Skin of body (tissue), 2 donors: ENCODE data around the gene PDLIM3. TPM values are rescaled to one million over a fixed set of nuclear protein-coding genes. Genes with fewer than 3 reads are reported as not detected.
"Not testable (repeated sequence)": the region's sequence is repeated elsewhere in the genome, so short reads cannot be mapped to it uniquely, and the experiment has no call there.

Source experiments
- DNase-seq: peaks from one replicate; lab custom pipeline; 2025; lab: John Stamatoyannopoulos, UW
- total RNA-seq: library from RNA; depleted of rRNA; stranded (reverse); fragments of >200 nt; gene quantifications from one replicate; pipeline ENCODE4 v1.2.3, GENCODE V29; 2014

Gene PDLIM3
- total RNA-seq, 1 donor from 2014 or later, result 52.5 TPM

- peak; percentile 76 for DNase-seq
Measured at GRCh38 chr4:185554365-185555126, 19.2 kb upstream of the PDLIM3 start.

DNA sequence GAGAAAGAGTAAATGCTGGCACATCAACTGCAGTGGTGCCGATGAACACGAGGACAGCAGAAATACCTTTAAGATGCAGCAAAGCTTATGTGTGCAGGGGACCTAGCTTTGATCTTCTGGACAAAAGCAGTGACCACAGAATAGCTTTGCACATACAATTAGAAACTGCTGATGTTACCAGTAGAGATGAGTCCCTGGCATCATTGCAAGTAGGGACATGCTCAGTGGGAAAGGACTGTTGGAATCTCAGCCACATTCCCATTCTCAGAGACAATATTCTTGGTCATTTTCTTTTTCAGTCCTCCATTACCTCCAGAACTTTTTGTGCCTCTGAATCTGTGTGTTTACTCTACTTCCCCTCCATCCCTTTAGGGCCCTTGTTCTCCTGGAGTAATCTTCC lies 16.9 kb upstream of the PDLIM3 start:
- DNase-seq, result no peak

GRCh38 chr4:185550933-185551332 lies 15.6 kb upstream of the PDLIM3 start:
- DNase-seq, result no peak

DNA sequence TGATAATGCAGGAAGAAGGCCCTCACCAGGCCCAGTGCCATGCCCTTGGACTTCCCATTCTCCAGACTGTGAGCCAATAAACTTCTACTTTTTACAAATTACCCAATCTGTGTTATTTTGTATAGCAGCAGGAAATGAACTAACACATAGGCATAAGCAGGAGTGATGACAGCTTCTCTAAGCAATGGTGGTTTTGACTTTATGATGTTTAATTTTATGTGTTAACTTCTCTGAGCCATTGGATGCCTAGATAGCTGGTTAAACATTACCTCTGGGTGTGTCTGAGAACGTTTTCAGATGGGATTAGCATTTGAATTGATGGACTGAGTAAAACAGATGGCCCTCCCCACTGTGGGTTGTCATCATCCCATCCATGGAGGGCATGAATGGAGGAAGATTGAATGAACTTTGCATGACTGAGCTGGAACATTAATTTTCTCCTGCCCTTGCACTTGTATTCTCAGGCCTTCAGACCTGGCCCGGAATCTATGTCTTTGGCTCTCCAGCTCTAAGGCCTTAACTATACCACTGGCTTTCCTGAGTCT lies 13.9 kb upstream of the PDLIM3 start:
- no peak for DNase-seq

- DNase-seq, result no peak
Measured at GRCh38 chr4:185548587-185548986, 13.3 kb upstream of the PDLIM3 start.

DNA sequence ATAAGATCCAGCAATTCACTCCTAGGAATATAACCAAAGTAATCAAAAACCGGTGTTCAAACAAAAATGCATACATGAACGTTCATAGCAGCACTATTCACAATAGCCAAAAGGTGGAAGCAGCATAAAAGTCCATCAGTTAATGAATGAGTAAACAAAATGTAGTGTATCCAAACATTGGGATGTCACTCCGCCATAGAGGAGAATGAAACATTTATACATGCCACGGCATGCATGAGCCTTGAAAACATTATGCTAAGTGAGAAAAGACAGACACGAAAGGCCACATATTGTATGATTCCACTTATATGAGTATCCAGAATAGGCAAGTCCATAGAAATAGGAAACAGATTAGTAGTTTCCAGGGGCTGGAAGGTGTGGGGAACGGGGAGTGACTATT lies 11.0 kb upstream of the PDLIM3 start:
- no peak for DNase-seq

- DNase-seq, result no peak
Measured at GRCh38 chr4:185542626-185543315, 7.5 kb upstream of the PDLIM3 start.

DNA sequence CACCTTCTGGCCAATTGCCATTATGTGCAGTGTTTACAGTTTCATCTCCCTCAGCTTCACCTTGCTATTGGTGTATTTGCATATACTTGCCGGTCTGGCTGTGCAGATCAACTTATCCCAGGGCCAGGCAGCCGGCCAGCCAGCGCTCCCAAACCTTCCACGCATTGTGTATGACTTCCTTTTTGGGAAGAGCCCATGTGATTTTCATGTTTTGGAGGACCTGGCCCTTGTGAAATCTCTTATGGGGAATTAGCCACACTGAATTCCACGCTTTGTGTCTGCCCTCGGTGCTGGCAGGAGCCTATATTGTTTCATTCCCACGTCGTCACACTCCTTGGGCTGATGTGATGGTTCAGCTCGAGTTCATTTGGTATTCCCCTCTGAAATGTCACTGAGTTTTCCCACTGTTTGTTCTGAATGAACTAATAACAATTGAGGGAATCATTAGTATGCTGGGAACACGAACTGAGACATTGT lies 6.0 kb upstream of the PDLIM3 start:
- DNase-seq, result no peak

- DNase-seq, result no peak
Measured at GRCh38 chr4:185540487-185541120, 5.3 kb upstream of the PDLIM3 start.

DNA sequence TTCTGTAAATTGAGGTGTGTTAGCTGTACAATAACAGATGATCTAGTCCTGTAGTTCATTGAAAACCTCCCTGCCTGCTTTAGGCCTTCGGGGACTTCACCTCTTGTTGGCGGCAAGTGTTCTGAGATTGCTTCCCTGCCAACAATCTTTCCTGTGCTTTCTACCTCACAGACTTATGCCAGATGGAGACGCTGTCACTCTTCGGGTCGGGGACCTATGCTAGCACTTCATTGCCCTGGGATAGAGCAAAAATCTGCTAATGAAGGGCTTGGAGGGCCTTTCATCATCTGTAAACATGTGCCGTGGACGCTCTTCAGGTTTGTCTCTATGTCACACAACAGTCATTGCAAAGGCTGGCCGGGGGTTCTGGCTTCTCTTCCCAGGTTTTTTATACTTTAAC lies 4.7 kb upstream of the PDLIM3 start:
- no peak for DNase-seq

DNA sequence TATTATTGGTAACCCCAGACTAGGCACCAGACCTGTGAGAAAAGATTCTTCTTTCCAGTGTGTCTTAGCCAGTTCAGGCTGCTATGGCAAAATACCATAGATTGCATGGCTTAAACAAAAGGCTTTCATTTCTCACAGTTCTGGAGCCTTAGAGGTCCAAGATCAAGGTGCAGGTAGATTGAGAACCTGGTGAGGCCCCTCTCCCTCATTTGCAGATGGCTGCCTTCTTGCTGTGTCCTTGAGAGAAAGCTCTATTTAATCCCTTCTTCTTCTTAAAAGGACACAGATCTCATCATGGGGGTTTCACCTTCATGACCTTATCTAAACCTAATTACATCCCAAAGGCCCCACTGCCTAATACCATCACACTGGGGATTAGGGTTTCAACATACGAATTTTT lies 3.5 kb upstream of the PDLIM3 start:
- no peak for DNase-seq

DNA sequence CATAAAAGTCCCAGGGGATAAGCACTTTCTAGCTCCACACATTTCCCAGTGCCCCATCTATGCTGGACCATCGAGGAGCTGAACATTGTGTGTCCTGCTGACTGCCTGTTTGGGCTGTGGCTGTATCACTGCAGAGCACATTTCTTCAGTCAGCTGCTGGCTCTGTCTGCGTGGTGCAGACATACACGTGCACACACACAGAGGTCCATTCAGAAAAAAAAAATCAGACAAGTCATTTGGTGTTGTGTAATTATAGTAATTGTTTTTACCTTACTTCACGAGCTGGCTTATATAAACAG lies 1.1 kb upstream of the PDLIM3 start:
- no peak for DNase-seq

- DNase-seq, result no peak
Measured at GRCh38 chr4:185535612-185536410, 504 bp upstream of the PDLIM3 start.

DNA sequence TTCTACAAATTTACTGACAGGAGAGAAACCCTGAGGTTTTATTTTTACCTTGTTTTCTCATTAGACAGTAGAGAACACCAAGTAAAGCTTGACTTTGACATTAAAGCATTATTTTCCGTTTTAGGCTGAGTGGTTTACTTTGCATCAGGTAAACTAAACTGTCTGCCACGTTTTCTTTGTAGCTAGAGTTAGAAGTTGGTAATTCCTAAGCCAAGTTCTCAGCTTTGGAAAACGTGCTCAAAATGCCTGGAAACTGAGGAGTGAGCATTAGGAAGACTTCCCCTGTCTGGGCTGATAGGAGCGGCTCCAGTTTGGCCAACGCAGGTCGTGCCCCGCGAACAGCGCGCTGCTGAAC lies 819 bp downstream of the PDLIM3 start:
- no peak for DNase-seq

- DNase-seq, result no peak
Measured at GRCh38 chr4:185532795-185533324, 2.4 kb downstream of the PDLIM3 start.

GRCh38 chr4:185532293-185532692 lies 3.0 kb downstream of the PDLIM3 start:
- peak; percentile 20 for DNase-seq

GRCh38 chr4:185531654-185532053 lies 3.7 kb downstream of the PDLIM3 start:
- not testable (repeated sequence) for DNase-seq

GRCh38 chr4:185529413-185529812 lies 5.9 kb downstream of the PDLIM3 start:
- no peak for DNase-seq

- no peak for DNase-seq
Measured at GRCh38 chr4:185524888-185525863, 10.1 kb downstream of the PDLIM3 start.

DNA sequence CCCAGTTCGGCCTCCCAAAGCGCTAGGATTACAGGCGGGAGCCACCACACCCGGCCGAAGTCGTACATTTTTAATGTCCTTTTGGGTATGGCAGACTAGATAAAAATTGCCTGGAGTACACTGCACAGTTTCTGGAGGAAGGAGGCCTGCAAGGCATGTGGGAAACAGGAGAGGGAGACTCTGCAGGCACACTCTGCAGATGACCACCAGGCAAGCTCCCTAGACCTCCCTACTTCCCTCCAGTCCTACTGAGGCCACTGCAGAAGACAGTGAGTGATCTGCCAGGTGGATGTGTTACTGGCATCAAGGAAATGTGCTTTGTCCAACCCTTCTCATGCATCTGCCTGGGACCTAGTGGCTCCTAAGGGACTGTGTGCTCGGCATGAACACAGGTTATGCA lies 11.4 kb downstream of the PDLIM3 start:
- DNase-seq, result no peak
